ENCODE results near the gene MCF2L.

The MCF2L gene

GRCh38 chr13:113084943-113085540 lies 116.0 kb downstream of the MCF2L start:
- no peak for DNase-seq (ENCODE audit: low read depth)

GRCh38 chr13:113086031-113086750 lies 117.2 kb downstream of the MCF2L start:
- no peak for DNase-seq (ENCODE audit: low read depth)

- no peak for DNase-seq (ENCODE audit: low read depth)
These were observed 118.2 kb downstream of the MCF2L start for GRCh38 chr13:113086991-113087922.

GRCh38 chr13:113087923-113088690 lies 119.1 kb downstream of the MCF2L start:
- no peak for DNase-seq (ENCODE audit: low read depth)

- DNase-seq (ENCODE audit: low read depth) = no peak
These were observed 119.6 kb downstream of the MCF2L start for GRCh38 chr13:113088691-113089020.

GRCh38 chr13:113089693-113090414 lies 120.8 kb downstream of the MCF2L start:
- DNase-seq (ENCODE audit: low read depth) = no peak

- no peak for DNase-seq (ENCODE audit: low read depth)
These were observed 121.4 kb downstream of the MCF2L start for GRCh38 chr13:113090415-113090770.

- DNase-seq (ENCODE audit: low read depth) = no peak
These were observed 121.8 kb downstream of the MCF2L start for GRCh38 chr13:113090806-113091205.

- DNase-seq (ENCODE audit: low read depth) = no peak
These were observed 122.3 kb downstream of the MCF2L start for GRCh38 chr13:113091211-113091771.

GRCh38 chr13:113091891-113092775 lies 123.1 kb downstream of the MCF2L start:
- no peak for DNase-seq (ENCODE audit: low read depth)

- DNase-seq (ENCODE audit: low read depth) = no peak
These were observed 124.0 kb downstream of the MCF2L start for GRCh38 chr13:113092776-113093579.

- DNase-seq (ENCODE audit: low read depth) = no peak
These were observed 124.8 kb downstream of the MCF2L start for GRCh38 chr13:113093580-113094409.

GRCh38 chr13:113094410-113094800 lies 125.4 kb downstream of the MCF2L start:
- no peak for DNase-seq (ENCODE audit: low read depth)

GRCh38 chr13:113095146-113096051 lies 126.4 kb downstream of the MCF2L start:
- no peak for DNase-seq (ENCODE audit: low read depth)

- DNase-seq (ENCODE audit: low read depth) = no peak
These were observed 127.2 kb downstream of the MCF2L start for GRCh38 chr13:113096052-113096744.

- DNase-seq (ENCODE audit: low read depth) = no peak
These were observed 127.8 kb downstream of the MCF2L start for GRCh38 chr13:113096745-113097305.
